ENCODE results near the gene GAB1. TPM values are rescaled to one million over a fixed set of nuclear protein-coding genes. Genes with fewer than 3 reads are reported as not detected.

Gene GAB1
- total RNA-seq, 2 donors from 2014 or later = 48.9 to 81.2 TPM

GRCh38 chr4:143431526-143432257, 95.0 kb downstream of the GAB1 start:
- Histone ChIP-seq H3K27me3 (no peaks in the 10 kb centered on the region), H3K4me1 (no peaks in the 10 kb centered on the region), H3K4me3 (no peak overlapping the region), H3K9me3 (no peaks in the 10 kb centered on the region), H3K27ac (no peak overlapping the region), H3K36me3 (no peaks in the 10 kb centered on the region), H3K9ac (ENCODE audit: low read depth in 2 of 2, low read length in 2 of 2) (no peak overlapping the region)
- TF ChIP-seq CTCF (IDR thresholded peaks at IDR 0.05) = no peak
- no peak for DNase-seq
- intact Hi-C loops (cut with DNase I) = no loop called here

- Histone ChIP-seq H3K9ac (ENCODE audit: low read depth in 2 of 2, low read length in 2 of 2) (no peak overlapping the region), H3K4me1 (no peaks in the 10 kb centered on the region), H3K27me3 (no peaks in the 10 kb centered on the region), H3K9me3 (no peaks in the 10 kb centered on the region), H3K36me3 (no peaks in the 10 kb centered on the region), H3K4me3 (no peak overlapping the region), H3K27ac (no peak overlapping the region)
- TF ChIP-seq CTCF (IDR thresholded peaks at IDR 0.05) = no peak
- intact Hi-C loops (cut with DNase I) = no loop called here
- DNase-seq = no peak
These were observed 95.5 kb downstream of the GAB1 start for GRCh38 chr4:143432258-143432591.

GRCh38 chr4:143433231-143433630, 96.6 kb downstream of the GAB1 start:
- no peak for TF ChIP-seq CTCF (IDR thresholded peaks at IDR 0.05)
- no peaks in the 10 kb centered on the region for H3K4me1 ChIP-seq
- H3K4me3 ChIP-seq = no peak overlapping the region
- no peak overlapping the region for H3K27ac ChIP-seq
- no peaks in the 10 kb centered on the region for H3K36me3 ChIP-seq
- intact Hi-C loops (cut with DNase I) = no loop called here
- H3K9ac ChIP-seq (ENCODE audit: low read depth in 2 of 2, low read length in 2 of 2) = no peak overlapping the region
- DNase-seq = no peak
- H3K9me3 ChIP-seq = no peaks in the 10 kb centered on the region
- no peaks in the 10 kb centered on the region for H3K27me3 ChIP-seq

- H3K4me1 ChIP-seq = no peaks in the 10 kb centered on the region
- DNase-seq = no peak
- H3K9ac ChIP-seq (ENCODE audit: low read depth in 2 of 2, low read length in 2 of 2) = no peak overlapping the region
- no peaks in the 10 kb centered on the region for H3K27me3 ChIP-seq
- no peak overlapping the region for H3K4me3 ChIP-seq
- no peak overlapping the region for H3K27ac ChIP-seq
- TF ChIP-seq CTCF (IDR thresholded peaks at IDR 0.05) = no peak
- no peaks in the 10 kb centered on the region for H3K9me3 ChIP-seq
- H3K36me3 ChIP-seq = no peaks in the 10 kb centered on the region
- intact Hi-C loops (cut with DNase I) = no loop called here
These were observed 99.3 kb downstream of the GAB1 start for GRCh38 chr4:143435955-143436354.

- Histone ChIP-seq H3K27me3 (no peaks in the 10 kb centered on the region), H3K9me3 (no peaks in the 10 kb centered on the region), H3K4me3 (no peak overlapping the region), H3K4me1 (no peaks in the 10 kb centered on the region), H3K9ac (ENCODE audit: low read depth in 2 of 2, low read length in 2 of 2) (no peak overlapping the region), H3K27ac (no peak overlapping the region), H3K36me3 (no peaks in the 10 kb centered on the region)
- no peak for TF ChIP-seq CTCF (IDR thresholded peaks at IDR 0.05)
- DNase-seq = no peak
- intact Hi-C loops (cut with DNase I) = no loop called here
These were observed 100.8 kb downstream of the GAB1 start for GRCh38 chr4:143437476-143437875.

All from colonic mucosa (tissue), 4 donors.